Memory B cell (primary cell): ENCODE measurements around the gene ITM2C.

ENCODE experiments used
- ATAC-seq: fragments of 150-1000 bp; cut with Tn5 transposase; 2 replicates; pipeline ENCODE4 v1.10.0; 2021; ENCODE audit warnings: low read depth, mild to moderate bottlenecking, moderate library complexity
- DNase-seq, 2 donors: peaks; one replicate each; pipeline ENCODE4 v3.0.0; 2022; ENCODE audit warnings: low spot score in 2 of 2
- H3K27ac Mint-ChIP-seq: one replicate; pipeline ENCODE4 v1.8.0; 2022; ENCODE audit warnings: mild to moderate bottlenecking, moderate library complexity, mixed read lengths
- H3K27me3 Mint-ChIP-seq: one replicate; pipeline ENCODE4 v1.8.0; 2022; ENCODE audit warnings: mixed read lengths
- H3K36me3 Mint-ChIP-seq: one replicate; pipeline ENCODE4 v1.8.0; 2022; ENCODE audit warnings: mild to moderate bottlenecking, mixed read lengths
- H3K4me1 Mint-ChIP-seq: one replicate; pipeline ENCODE4 v1.8.0; 2022; ENCODE audit warnings: mixed read lengths
- H3K4me3 Mint-ChIP-seq: one replicate; pipeline ENCODE4 v1.8.0; 2022; ENCODE audit warnings: mild to moderate bottlenecking, moderate library complexity, mixed read lengths
- H3K9me3 Mint-ChIP-seq: one replicate; pipeline ENCODE4 v1.8.0; 2022; ENCODE audit warnings: mixed read lengths

The ITM2C gene

GRCh38 chr2:230908595-230909191 is 44.0 kb downstream of the ITM2C start:
- Mint-ChIP-seq H3K27ac (no peak overlapping the region), H3K36me3 (peaks cover 19% of the 10 kb centered on the region), H3K27me3 (no peaks in the 10 kb centered on the region), H3K4me1 (peaks cover 19% of the 10 kb centered on the region), H3K9me3 (no peaks in the 10 kb centered on the region), H3K4me3 (no peak overlapping the region)
- no peak for ATAC-seq
- DNase-seq = no peak

GRCh38 chr2:230909841-230910545 is 45.3 kb downstream of the ITM2C start:
- DNase-seq = no peak
- Mint-ChIP-seq H3K36me3 (peaks cover 21% of the 10 kb centered on the region), H3K9me3 (no peaks in the 10 kb centered on the region), H3K27ac (no peak overlapping the region), H3K27me3 (no peaks in the 10 kb centered on the region), H3K4me3 (no peak overlapping the region), H3K4me1 (peaks cover 25% of the 10 kb centered on the region)
- ATAC-seq = no peak

GRCh38 chr2:230910546-230911177 is 45.9 kb downstream of the ITM2C start:
- peaks cover 24% of the 10 kb centered on the region for H3K4me1 Mint-ChIP-seq
- ATAC-seq = no peak

GRCh38 chr2:230912046-230912445 is 47.3 kb downstream of the ITM2C start:
- Mint-ChIP-seq H3K4me3 (no peak overlapping the region), H3K9me3 (no peaks in the 10 kb centered on the region), H3K4me1 (peaks cover 19% of the 10 kb centered on the region), H3K27me3 (no peaks in the 10 kb centered on the region), H3K36me3 (peaks cover 21% of the 10 kb centered on the region), H3K27ac (no peak overlapping the region)
- ATAC-seq (no peak), DNase-seq (no peak)

More at GRCh38 chr2:230910546-230911177, 45.9 kb downstream of the ITM2C start:
- H3K36me3 Mint-ChIP-seq = peaks cover 21% of the 10 kb centered on the region
- H3K27ac Mint-ChIP-seq = no peak overlapping the region
- no peaks in the 10 kb centered on the region for H3K27me3 Mint-ChIP-seq
- H3K9me3 Mint-ChIP-seq = no peaks in the 10 kb centered on the region
- no peak for DNase-seq
- H3K4me3 Mint-ChIP-seq = no peak overlapping the region

- no peaks in the 10 kb centered on the region for H3K9me3 Mint-ChIP-seq
- ATAC-seq = no peak
- H3K27me3 Mint-ChIP-seq = no peaks in the 10 kb centered on the region
- peaks cover 19% of the 10 kb centered on the region for H3K4me1 Mint-ChIP-seq
- H3K36me3 Mint-ChIP-seq = peaks cover 21% of the 10 kb centered on the region
- H3K4me3 Mint-ChIP-seq = no peak overlapping the region
- DNase-seq = no peak
- no peak overlapping the region for H3K27ac Mint-ChIP-seq
Measured at GRCh38 chr2:230912724-230913123, 48.0 kb downstream of the ITM2C start.

- ATAC-seq (peak; percentile 94), DNase-seq (peak in 1 of 2 donors; percentile 45)
- H3K4me3 Mint-ChIP-seq = no peak overlapping the region
- no peaks in the 10 kb centered on the region for H3K9me3 Mint-ChIP-seq
- H3K4me1 Mint-ChIP-seq = peaks cover 16% of the 10 kb centered on the region
- no peak overlapping the region for H3K27ac Mint-ChIP-seq
- H3K27me3 Mint-ChIP-seq = no peaks in the 10 kb centered on the region
- H3K36me3 Mint-ChIP-seq = peaks cover 19% of the 10 kb centered on the region
Measured at GRCh38 chr2:230913406-230914143, 48.8 kb downstream of the ITM2C start.

- Mint-ChIP-seq H3K4me3 (no peak overlapping the region), H3K9me3 (no peaks in the 10 kb centered on the region), H3K4me1 (peaks cover 8% of the 10 kb centered on the region), H3K36me3 (peaks cover 14% of the 10 kb centered on the region), H3K27me3 (no peaks in the 10 kb centered on the region), H3K27ac (no peak overlapping the region)
- DNase-seq (no peak), ATAC-seq (no peak)
Measured at GRCh38 chr2:230914886-230915285, 50.1 kb downstream of the ITM2C start.

GRCh38 chr2:230915319-230915718 is 50.6 kb downstream of the ITM2C start:
- Mint-ChIP-seq H3K27ac (peak overlapping the region; percentile 36), H3K4me1 (peaks cover 11% of the 10 kb centered on the region), H3K9me3 (no peaks in the 10 kb centered on the region), H3K36me3 (peaks cover 10% of the 10 kb centered on the region), H3K4me3 (no peak overlapping the region), H3K27me3 (no peaks in the 10 kb centered on the region)
- no peak for ATAC-seq
- no peak for DNase-seq

- DNase-seq (no peak), ATAC-seq (no peak)
- H3K27me3 Mint-ChIP-seq = no peaks in the 10 kb centered on the region
- H3K36me3 Mint-ChIP-seq = peaks cover 5% of the 10 kb centered on the region
- peak overlapping the region; percentile 36 for H3K27ac Mint-ChIP-seq
- peaks cover 11% of the 10 kb centered on the region for H3K4me1 Mint-ChIP-seq
- no peak overlapping the region for H3K4me3 Mint-ChIP-seq
- H3K9me3 Mint-ChIP-seq = no peaks in the 10 kb centered on the region
Measured at GRCh38 chr2:230916218-230916617, 51.5 kb downstream of the ITM2C start.

GRCh38 chr2:230919240-230919639 is 54.5 kb downstream of the ITM2C start:
- H3K4me3 Mint-ChIP-seq = no peak overlapping the region
- no peaks in the 10 kb centered on the region for H3K27me3 Mint-ChIP-seq
- ATAC-seq (no peak), DNase-seq (no peak)
- H3K9me3 Mint-ChIP-seq = no peaks in the 10 kb centered on the region
- H3K27ac Mint-ChIP-seq = no peak overlapping the region
- peaks cover 3% of the 10 kb centered on the region for H3K36me3 Mint-ChIP-seq
- H3K4me1 Mint-ChIP-seq = peaks cover 21% of the 10 kb centered on the region

- H3K4me3 Mint-ChIP-seq = no peak overlapping the region
- no peak for ATAC-seq
- no peaks in the 10 kb centered on the region for H3K9me3 Mint-ChIP-seq
- DNase-seq = no peak
- peaks cover 2% of the 10 kb centered on the region for H3K36me3 Mint-ChIP-seq
- no peaks in the 10 kb centered on the region for H3K27me3 Mint-ChIP-seq
- H3K4me1 Mint-ChIP-seq = peaks cover 24% of the 10 kb centered on the region
- no peak overlapping the region for H3K27ac Mint-ChIP-seq
Measured at GRCh38 chr2:230919681-230920080, 54.9 kb downstream of the ITM2C start.

GRCh38 chr2:230920167-230920566 is 55.4 kb downstream of the ITM2C start:
- Mint-ChIP-seq H3K27ac (peak overlapping the region; percentile 70), H3K4me1 (peaks cover 27% of the 10 kb centered on the region), H3K36me3 (peaks cover 1% of the 10 kb centered on the region), H3K9me3 (no peaks in the 10 kb centered on the region), H3K27me3 (no peaks in the 10 kb centered on the region), H3K4me3 (peak overlapping the region; percentile 79)
- no peak for ATAC-seq
- no peak for DNase-seq

GRCh38 chr2:230921806-230922595 is 57.3 kb downstream of the ITM2C start:
- no peaks in the 10 kb centered on the region for H3K27me3 Mint-ChIP-seq
- peaks cover 31% of the 10 kb centered on the region for H3K4me1 Mint-ChIP-seq
- peaks cover 1% of the 10 kb centered on the region for H3K36me3 Mint-ChIP-seq
- no peaks in the 10 kb centered on the region for H3K9me3 Mint-ChIP-seq
- peak overlapping the region; percentile 62 for H3K4me3 Mint-ChIP-seq
- DNase-seq (no peak), ATAC-seq (no peak)
- H3K27ac Mint-ChIP-seq = peak overlapping the region; percentile 83
